ENCODE results near the gene SLC25A43.

GRCh38 chrX:119398974-119399771, at the start of gene SLC25A43:
- TF ChIP-seq CTCF (conservative IDR thresholded peaks at IDR 0.05; ENCODE audit: low read depth, low read length), result no peak
- TF ChIP-seq EZH2 (IDR thresholded peaks at IDR 0.05; ENCODE audit: low read length, unreplicated experiment), result no peak
- TF ChIP-seq EZH2phosphoT487 (IDR thresholded peaks at IDR 0.05; ENCODE audit: borderline replicate concordance, low read length), result no peak

Data from PC-3 (cell line).